Peyer's patch (tissue), 4 donors: ENCODE data around the gene MSI2.

Experiments used
- CTCF ChIP-seq, 6 experiments: fragments of 450-650 bp in 4 of 6; fragments of 200-600 bp in 2 of 6; sonication (generic) in 1 of 6; IDR thresholded peaks; one replicate each; pipeline ENCODE4 v1.5.1; 2017 to 2019; ENCODE audit warnings: antibody characterized with exemption in 6 of 6, mild to moderate bottlenecking in 3 of 6, moderate library complexity in 1 of 6
- POLR2A ChIP-seq, 2 donors: fragments of 450-650 bp; IDR thresholded peaks; one replicate each; pipeline ENCODE4 v1.5.1; 2017; ENCODE audit warnings: antibody characterized with exemption in 2 of 2, mild to moderate bottlenecking in 2 of 2, moderate library complexity in 2 of 2

GRCh38 chr17:57541049-57541448 is 284.7 kb downstream of the MSI2 start:
- TF ChIP-seq CTCF (IDR thresholded peaks at IDR 0.05) (no peak), POLR2A (IDR thresholded peaks at IDR 0.05) (no peak)
